ENCODE results near the gene ETFA.

Gene ETFA

DNA sequence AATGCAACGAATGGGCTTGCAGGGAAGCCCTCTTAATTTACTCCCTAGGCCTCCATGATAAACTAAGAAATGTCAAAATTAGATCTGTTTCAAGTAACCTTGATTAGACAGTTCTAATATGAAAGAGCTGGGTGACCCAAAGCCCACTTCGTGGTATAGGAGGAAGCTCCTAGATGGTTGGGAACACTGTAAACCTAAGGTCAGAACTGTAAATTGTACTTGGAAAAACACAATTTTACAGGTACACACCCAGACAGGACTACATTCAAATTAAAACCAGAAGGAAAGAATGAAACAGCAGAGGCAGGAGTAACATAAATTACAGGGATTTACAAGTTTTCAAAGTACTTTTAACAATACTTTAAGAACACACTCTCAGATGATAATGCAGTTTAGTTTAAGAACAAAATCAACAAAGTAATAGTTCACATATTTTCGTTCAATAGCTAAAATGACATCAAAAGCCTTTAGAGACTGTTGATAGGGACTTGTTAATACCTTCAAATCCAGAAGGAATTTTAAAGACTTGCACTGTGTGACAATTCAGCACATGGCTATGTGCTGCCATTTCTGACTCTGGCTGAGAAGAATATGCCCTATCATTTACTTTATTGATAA lies 43.7 kb upstream of the ETFA start:
- Histone ChIP-seq H3K4me3 (IDR thresholded peaks at IDR 0.05; ENCODE audit: insufficient read depth, low read depth, low read length) (no peak overlapping the region), H3K79me2 (ENCODE audit: insufficient read depth, low read depth) (no peaks in the 10 kb centered on the region), H3K27ac (no peak overlapping the region), H3K9ac (no peak overlapping the region), H3K4me1 (ENCODE audit: low read depth, poor library complexity, severe bottlenecking) (no peaks in the 10 kb centered on the region), H4K20me1 (ENCODE audit: insufficient read depth) (no peaks in the 10 kb centered on the region), H2AFZ (ENCODE audit: low read depth) (no peak overlapping the region), H3K4me2 (no peak overlapping the region), H3K36me3 (ENCODE audit: insufficient read depth) (no peaks in the 10 kb centered on the region), H3K27me3 (ENCODE audit: insufficient read depth, low read depth) (no peaks in the 10 kb centered on the region)
- TF ChIP-seq, protein P1, sequence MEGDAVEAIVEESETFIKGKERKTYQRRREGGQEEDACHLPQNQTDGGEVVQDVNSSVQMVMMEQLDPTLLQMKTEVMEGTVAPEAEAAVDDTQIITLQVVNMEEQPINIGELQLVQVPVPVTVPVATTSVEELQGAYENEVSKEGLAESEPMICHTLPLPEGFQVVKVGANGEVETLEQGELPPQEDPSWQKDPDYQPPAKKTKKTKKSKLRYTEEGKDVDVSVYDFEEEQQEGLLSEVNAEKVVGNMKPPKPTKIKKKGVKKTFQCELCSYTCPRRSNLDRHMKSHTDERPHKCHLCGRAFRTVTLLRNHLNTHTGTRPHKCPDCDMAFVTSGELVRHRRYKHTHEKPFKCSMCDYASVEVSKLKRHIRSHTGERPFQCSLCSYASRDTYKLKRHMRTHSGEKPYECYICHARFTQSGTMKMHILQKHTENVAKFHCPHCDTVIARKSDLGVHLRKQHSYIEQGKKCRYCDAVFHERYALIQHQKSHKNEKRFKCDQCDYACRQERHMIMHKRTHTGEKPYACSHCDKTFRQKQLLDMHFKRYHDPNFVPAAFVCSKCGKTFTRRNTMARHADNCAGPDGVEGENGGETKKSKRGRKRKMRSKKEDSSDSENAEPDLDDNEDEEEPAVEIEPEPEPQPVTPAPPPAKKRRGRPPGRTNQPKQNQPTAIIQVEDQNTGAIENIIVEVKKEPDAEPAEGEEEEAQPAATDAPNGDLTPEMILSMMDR (conservative IDR thresholded peaks at IDR 0.05; ENCODE audit: low read depth, low read length), result no peak

DNA sequence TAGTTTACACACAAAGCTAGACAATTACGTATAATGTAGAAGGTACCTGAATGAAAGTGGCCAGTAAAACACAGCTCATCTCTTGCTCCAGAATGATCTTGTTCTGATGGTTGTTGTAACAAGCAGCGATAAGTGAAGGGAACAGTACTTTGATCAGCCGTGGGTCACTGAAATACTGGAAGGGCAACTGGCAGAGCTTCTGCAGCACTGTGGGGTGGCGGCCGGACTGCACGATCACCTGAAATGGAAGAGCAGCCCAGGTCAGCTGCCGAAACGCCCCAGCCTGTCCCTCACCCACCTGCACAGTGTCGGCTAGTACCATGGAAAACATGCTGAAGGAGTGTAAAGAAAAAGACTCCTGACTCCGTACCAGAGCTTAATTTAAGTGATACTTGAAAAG lies 42.6 kb upstream of the ETFA start:
- H3K27me3 ChIP-seq (ENCODE audit: insufficient read depth, low read depth), result no peaks in the 10 kb centered on the region
- TF ChIP-seq, protein P1 (conservative IDR thresholded peaks at IDR 0.05; ENCODE audit: low read depth, low read length), result no peak
- no peaks in the 10 kb centered on the region for H3K79me2 ChIP-seq (ENCODE audit: insufficient read depth, low read depth)
- no peak overlapping the region for H3K4me2 ChIP-seq
- H3K27ac ChIP-seq, result no peak overlapping the region
- H3K4me1 ChIP-seq (ENCODE audit: low read depth, poor library complexity, severe bottlenecking), result no peaks in the 10 kb centered on the region
- H3K36me3 ChIP-seq (ENCODE audit: insufficient read depth), result no peaks in the 10 kb centered on the region
- H3K9ac ChIP-seq, result no peak overlapping the region
- no peak overlapping the region for H3K4me3 ChIP-seq (IDR thresholded peaks at IDR 0.05; ENCODE audit: insufficient read depth, low read depth, low read length)
- H4K20me1 ChIP-seq (ENCODE audit: insufficient read depth), result no peaks in the 10 kb centered on the region
- H2AFZ ChIP-seq (ENCODE audit: low read depth), result no peak overlapping the region

GRCh38 chr15:76353023-76353577 lies 41.8 kb upstream of the ETFA start:
- Histone ChIP-seq H3K27me3 (ENCODE audit: insufficient read depth, low read depth) (no peaks in the 10 kb centered on the region), H3K27ac (no peak overlapping the region), H3K4me3 (IDR thresholded peaks at IDR 0.05; ENCODE audit: insufficient read depth, low read depth, low read length) (no peak overlapping the region), H2AFZ (ENCODE audit: low read depth) (no peak overlapping the region), H3K9ac (no peak overlapping the region), H3K4me2 (no peak overlapping the region), H3K79me2 (ENCODE audit: insufficient read depth, low read depth) (no peaks in the 10 kb centered on the region), H4K20me1 (ENCODE audit: insufficient read depth) (no peaks in the 10 kb centered on the region), H3K4me1 (ENCODE audit: low read depth, poor library complexity, severe bottlenecking) (no peaks in the 10 kb centered on the region), H3K36me3 (ENCODE audit: insufficient read depth) (no peaks in the 10 kb centered on the region)
- TF ChIP-seq, protein P1 (conservative IDR thresholded peaks at IDR 0.05; ENCODE audit: low read depth, low read length), result no peak

- H3K27me3 ChIP-seq (ENCODE audit: insufficient read depth, low read depth), result no peaks in the 10 kb centered on the region
- TF ChIP-seq, protein P1 (conservative IDR thresholded peaks at IDR 0.05; ENCODE audit: low read depth, low read length), result no peak
These were observed 38.2 kb upstream of the ETFA start for GRCh38 chr15:76349301-76350070.

More at GRCh38 chr15:76349301-76350070, 38.2 kb upstream of the ETFA start:
- Histone ChIP-seq H2AFZ (ENCODE audit: low read depth) (no peak overlapping the region), H4K20me1 (ENCODE audit: insufficient read depth) (no peaks in the 10 kb centered on the region), H3K4me2 (no peak overlapping the region), H3K4me3 (IDR thresholded peaks at IDR 0.05; ENCODE audit: insufficient read depth, low read depth, low read length) (no peak overlapping the region), H3K4me1 (ENCODE audit: low read depth, poor library complexity, severe bottlenecking) (no peaks in the 10 kb centered on the region), H3K27ac (no peak overlapping the region), H3K36me3 (ENCODE audit: insufficient read depth) (no peaks in the 10 kb centered on the region), H3K79me2 (ENCODE audit: insufficient read depth, low read depth) (no peaks in the 10 kb centered on the region), H3K9ac (no peak overlapping the region)

All from KMS-11 (cell line).